Measurements from ENCODE around the gene ZW10.
"Not testable (repeated sequence)": the region's sequence is repeated elsewhere in the genome, so short reads cannot be mapped to it uniquely, and the experiment has no call there.

The ZW10 gene

GRCh38 chr11:113760241-113760640 is 13.3 kb downstream of the ZW10 start:
- no peak for DNase-seq (ENCODE audit: low read depth)

DNA sequence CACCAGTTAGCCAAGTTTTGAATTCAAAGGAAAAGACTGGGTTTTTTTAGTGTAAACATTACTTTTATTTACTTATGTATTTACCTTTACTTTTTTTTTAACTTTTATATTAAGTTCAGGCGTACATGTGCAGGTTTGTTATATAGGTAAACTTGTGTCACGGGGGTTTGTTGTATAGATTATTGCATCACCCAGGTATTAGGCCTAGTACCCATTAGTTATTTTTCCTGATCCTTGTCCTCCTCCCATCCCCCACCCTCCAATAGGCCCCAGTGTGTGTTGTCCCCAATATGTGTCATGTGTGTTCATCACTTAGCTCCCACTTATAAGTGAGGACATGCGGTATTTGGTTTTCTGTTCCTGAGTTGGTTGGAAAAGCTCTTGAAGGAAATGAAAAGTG is 20.6 kb downstream of the ZW10 start:
- DNase-seq (ENCODE audit: low read depth) = no peak

GRCh38 chr11:113736323-113736722 is 37.2 kb downstream of the ZW10 start:
- no peak for DNase-seq (ENCODE audit: low read depth)

- DNase-seq (ENCODE audit: low read depth) = no peak
These were observed 41.4 kb downstream of the ZW10 start for GRCh38 chr11:113732092-113732491.

DNA sequence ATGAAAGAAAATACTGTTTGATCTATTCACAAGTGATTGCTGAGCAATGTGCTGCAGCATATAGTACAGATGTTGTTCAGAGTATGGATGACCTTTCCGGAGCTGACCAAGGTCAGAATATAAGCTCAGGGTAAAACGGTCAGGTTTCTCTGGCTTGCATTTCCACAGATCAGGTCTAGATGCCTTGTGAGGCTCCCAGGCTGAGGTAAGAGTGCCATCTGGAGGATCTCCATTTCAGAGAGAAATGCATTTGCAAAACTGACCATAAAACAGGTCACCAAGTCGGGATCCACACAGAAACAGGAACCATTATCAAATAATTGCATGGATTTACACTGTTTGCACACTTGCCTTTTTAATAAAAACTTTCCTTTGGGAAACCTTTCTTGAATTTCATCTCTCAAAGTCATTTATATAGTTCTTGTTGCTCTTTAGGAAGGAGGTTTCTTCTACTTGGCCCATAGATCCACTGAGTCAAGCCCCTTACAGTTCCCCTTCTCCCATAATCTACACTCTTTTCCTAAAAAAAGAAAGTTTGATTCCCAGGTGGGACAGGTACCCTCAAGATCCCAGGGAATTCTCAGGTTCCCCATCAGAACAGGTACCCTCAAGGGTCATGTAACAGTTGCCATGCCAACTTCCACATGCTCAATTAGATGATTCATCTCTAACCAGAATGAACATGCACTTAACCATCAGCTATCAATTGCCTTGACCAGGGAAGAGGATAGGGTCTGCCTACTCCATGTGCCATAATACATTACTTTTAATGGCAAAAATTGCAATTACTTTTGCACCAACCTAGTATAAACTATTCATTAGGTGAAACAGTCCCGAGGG is 42.4 kb downstream of the ZW10 start:
- DNase-seq (ENCODE audit: low read depth) = no peak

DNA sequence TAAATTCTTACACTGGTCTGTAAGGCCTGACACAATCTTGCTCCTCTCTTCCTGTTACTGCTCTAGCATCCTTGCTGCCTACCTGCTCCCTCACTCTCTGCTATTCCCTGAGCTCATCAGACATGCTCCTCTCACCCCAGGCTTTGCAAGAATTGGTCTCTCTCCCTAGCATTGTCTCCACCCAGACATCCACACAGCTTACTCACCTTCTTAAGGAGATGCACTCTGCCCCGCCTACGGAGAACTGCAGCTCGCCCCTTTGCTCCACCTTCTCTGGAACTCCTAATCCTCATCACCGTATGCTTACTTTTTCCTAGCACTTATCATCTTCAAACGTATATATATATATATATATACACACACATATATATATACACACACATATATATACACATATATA is 44.0 kb downstream of the ZW10 start:
- DNase-seq (ENCODE audit: low read depth) = no peak

GRCh38 chr11:113728814-113729213 is 44.7 kb downstream of the ZW10 start:
- no peak for DNase-seq (ENCODE audit: low read depth)

GRCh38 chr11:113725913-113726312 is 47.6 kb downstream of the ZW10 start:
- no peak for DNase-seq (ENCODE audit: low read depth)

- no peak for DNase-seq (ENCODE audit: low read depth)
These were observed 48.1 kb downstream of the ZW10 start for GRCh38 chr11:113725407-113725806.

GRCh38 chr11:113724778-113725177 is 48.7 kb downstream of the ZW10 start:
- no peak for DNase-seq (ENCODE audit: low read depth)

DNA sequence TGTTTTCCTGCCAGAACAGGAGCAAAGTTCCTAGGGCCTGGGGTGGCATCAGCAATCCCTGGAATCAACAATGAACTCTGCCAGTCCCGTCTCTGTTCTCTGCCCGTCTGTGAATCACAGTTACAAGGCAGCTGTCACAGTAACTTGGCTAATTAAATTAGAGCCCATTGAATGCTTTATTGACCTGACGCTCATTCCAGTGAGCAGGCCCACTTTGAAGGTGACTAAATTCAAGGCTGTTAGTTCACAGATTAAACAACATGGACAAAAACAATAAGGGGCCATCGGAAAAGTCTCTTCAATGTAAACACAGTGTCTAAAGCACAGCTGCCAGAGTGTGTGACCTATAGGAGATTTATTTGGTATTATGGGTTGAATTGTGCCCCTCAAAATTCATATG is 49.7 kb downstream of the ZW10 start:
- no peak for DNase-seq (ENCODE audit: low read depth)

DNA sequence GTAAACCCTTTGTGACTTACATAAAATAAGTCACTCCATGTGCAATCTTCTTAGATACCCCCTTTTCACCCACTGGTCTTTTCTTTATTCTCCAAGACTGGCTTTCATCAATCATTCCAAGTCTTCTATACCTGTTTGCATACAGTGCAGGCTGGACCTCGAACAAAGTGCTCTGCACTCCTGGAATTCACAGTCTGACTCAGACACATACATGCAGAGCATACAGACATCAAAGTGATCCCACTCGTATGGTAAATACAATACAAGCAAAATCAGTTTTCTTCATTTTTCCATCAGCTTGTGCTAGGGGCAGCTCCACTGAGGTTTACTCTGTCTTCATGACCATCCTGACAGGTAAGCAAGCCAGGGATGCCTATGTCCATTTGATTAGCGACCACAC is 50.6 kb downstream of the ZW10 start:
- no peak for DNase-seq (ENCODE audit: low read depth)

DNA sequence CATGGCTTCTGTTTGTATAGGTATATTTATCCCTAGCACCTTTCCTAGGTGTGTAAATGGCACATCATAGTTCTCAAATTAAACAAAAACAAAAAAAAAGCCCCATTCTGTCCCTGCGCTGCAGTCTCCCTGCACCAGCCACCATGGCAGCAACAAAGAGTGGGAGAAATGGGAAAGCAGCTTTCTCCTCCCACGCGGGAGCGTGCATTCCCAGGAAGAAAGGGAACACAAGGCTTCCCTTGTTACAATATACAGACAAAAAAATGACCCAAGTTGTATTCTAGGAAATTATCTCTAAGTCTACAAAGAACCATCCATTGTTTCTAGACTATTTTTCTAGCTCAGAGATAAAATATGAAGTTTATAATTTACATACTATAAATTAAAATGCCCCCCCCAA is 51.3 kb downstream of the ZW10 start:
- no peak for DNase-seq (ENCODE audit: low read depth)

- DNase-seq (ENCODE audit: low read depth) = no peak
These were observed 51.9 kb downstream of the ZW10 start for GRCh38 chr11:113721462-113722066.

DNA sequence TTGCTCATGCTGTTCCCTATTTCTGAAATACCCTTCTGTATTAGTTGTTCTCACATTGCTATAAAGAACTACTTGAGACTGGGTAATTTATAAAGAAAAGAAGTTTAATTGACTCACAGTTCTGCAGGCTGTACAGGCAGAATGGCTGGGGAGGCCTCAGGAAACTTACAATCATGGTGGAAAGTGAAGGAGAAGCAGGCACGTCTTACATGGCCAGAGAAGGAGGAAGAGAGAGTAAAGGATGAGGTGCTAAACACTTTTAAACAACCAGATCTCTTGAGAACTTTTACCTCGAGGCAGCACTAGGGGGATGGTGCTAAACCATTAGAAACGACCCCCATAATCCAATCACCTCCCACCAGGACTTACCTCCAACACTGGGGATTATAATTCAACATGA is 53.0 kb downstream of the ZW10 start:
- not testable (repeated sequence) for DNase-seq (ENCODE audit: low read depth)

DNA sequence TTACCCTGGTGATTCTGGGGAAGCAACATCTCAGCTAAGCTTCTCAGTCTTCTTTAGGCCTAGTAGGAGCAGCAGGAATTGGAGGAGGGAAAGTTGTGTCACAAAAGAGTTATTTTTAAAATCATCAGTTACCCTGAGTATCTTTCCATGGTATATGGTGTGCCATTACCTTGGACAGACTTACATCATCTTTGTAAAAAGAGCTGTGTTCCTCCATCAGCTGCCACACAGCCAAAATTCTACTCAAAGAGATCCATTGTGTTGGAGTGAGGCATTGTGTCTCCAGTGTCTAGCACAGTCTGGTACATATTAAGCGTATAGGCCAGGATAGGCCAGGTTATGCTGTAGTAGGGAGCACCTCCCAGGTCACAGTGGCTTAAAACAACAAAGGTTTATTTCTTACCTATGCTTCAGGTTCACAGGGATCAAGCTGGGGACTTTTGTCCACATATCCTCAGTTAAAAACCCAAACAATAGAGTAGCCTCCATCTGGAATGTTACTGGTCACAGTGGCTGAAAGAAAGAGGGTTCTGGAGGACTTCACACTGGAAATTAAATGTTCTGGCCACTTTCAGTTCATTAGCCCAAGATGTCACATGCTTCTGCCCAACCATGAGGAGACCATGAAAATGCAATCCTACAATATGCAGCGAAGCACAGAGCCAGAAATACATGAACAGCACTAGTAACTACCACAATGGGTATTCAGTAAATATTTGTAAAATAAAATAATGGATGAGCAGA is 57.4 kb downstream of the ZW10 start:
- no peak for DNase-seq (ENCODE audit: low read depth)

DNA sequence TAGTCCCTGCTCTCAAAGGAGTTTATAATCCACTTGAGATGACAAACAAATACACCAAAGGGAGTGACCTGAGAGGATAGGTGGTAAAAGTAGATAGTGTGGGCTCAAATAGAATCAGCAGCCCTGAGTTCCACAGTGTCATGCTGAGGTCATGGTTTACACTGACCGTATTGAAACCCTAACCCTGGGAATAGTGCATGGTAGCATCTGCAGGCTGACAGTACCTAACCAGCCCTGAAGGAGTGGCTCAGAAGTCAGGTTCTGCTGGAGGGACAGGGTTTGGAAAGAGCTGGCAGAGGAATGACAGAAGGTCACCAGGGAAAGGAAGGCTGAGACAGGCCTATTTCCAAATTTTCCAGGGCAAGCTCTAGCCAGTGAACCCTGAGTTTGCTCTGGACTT is 58.2 kb downstream of the ZW10 start:
- DNase-seq (ENCODE audit: low read depth) = no peak

DNA sequence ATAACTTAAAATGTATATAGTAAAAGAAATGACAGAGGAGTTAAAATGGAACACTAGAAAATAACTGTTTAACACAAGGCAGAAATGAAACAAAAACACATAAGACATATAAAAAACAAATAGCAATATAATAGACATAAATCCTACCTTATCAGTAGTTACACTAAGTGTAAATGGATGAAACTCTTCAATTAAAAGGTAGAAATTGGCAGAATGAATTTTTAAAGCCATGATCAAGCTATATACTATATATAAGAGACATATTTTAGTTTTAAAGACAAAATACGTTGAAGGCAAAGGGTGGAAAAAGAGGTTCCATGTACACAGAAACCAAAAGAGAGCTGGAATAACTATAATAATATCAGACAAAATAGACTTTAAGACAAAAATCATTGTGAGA is 62.5 kb downstream of the ZW10 start:
- DNase-seq (ENCODE audit: low read depth) = no peak

DNA sequence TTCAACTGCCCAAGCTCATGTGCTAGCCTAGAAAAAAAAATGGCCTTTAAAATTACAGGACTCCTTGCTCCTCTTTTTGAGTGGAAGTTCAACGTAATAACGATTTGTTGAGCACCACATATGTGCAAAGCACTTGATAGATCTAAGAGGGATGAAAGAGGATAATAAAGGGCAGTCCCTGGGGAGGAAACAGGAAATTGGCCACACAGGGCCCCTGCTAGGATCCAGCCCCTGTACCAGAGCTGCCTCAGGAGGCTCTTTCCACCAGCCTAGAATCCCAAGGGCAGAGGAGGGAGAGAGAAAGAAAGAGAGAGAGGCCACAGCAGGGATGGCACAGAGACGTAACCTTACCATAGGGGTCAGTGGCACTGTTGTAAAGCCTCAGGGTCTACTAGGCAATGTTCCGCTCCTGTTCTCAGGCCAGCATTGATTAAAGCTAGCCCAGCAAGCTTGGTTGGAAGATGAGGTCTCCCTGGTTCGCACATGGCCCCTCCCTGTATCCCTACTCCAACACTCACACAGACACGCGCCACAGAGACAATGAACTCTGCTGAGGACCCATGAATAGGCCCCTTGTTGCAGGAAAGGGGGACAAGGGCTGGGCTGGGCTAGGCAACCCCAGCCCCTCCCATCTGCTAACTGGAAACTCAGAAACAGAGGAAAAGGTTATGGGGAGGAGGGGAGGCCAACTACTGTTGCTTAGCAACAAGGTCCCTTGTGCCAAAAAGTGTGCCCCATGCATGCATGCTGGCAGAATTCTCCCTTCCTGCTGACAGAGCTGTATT is 67.4 kb downstream of the ZW10 start, which contains the start of gene TMPRSS5:
TSS of gene TMPRSS5 (minus strand) at position 438 of the 785 bp plus-strand sequence. CDS start at position 354, 84 bp downstream.
- no peak for DNase-seq (ENCODE audit: low read depth)

GRCh38 chr11:113703551-113703950 is 69.9 kb downstream of the ZW10 start:
- not testable (repeated sequence) for DNase-seq (ENCODE audit: low read depth)

DNA sequence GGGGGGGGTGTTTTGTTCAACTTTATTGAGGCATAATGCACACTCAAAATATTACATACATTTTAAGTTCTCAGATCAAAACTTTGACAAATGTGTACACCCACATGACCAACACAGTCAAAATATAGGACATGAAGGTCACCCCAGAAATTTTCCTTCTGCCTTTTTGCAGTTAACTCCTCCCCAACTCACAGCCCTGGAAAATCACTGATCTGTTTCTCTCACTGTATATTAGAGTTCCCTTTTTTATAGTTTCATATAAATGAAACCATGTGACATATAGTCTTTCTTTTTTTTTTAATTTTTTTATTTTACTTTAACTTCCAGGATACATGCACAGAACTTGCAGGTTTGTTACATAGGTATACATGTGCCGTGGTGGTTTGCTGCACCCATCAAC is 72.0 kb downstream of the ZW10 start:
- DNase-seq (ENCODE audit: low read depth) = no peak

DNA sequence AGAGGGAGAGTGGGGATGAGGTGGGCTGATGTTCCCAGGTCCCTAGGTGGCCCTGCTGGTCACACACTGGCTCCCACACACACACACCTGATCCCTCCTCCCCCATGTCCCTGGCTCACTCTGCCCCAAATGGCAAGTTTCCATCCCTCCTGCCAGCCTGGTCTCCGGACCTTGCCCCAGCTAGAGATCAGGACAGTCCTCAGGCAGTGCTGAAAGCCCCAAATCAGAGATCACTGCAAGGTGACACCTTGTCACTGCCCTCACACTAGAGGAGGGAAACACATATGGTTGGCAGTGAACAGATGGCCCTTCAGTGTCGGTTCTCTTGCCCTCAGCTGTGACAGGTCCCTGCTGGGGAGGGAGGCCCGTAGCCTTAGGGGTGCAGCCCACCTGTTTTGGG is 75.0 kb downstream of the ZW10 start:
- no peak for DNase-seq (ENCODE audit: low read depth)
